ENCODE measurements around the gene PEX10.

DNA sequence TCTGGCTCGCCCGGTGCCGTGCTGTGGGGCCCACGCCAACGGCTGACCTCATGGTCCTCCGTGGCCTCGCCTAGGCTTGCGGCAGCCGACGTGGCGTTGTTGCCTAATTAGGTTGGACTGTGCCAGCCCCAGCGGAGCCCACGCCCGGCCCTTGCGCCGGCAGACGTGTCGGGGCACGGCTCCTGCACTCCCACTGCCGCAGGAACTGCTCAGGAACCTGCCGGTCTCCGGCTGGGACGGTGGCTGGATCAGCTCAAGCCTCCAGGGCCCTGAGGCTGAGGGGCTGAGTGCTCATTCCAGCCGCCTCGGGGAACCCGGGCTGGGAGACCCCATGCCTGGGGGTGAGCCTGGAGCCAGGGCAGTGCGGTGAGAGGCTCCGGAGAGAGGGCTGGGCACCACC is 16.1 kb upstream of the PEX10 start:
- TF ChIP-seq, protein P1, sequence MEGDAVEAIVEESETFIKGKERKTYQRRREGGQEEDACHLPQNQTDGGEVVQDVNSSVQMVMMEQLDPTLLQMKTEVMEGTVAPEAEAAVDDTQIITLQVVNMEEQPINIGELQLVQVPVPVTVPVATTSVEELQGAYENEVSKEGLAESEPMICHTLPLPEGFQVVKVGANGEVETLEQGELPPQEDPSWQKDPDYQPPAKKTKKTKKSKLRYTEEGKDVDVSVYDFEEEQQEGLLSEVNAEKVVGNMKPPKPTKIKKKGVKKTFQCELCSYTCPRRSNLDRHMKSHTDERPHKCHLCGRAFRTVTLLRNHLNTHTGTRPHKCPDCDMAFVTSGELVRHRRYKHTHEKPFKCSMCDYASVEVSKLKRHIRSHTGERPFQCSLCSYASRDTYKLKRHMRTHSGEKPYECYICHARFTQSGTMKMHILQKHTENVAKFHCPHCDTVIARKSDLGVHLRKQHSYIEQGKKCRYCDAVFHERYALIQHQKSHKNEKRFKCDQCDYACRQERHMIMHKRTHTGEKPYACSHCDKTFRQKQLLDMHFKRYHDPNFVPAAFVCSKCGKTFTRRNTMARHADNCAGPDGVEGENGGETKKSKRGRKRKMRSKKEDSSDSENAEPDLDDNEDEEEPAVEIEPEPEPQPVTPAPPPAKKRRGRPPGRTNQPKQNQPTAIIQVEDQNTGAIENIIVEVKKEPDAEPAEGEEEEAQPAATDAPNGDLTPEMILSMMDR (IDR thresholded peaks at IDR 0.05): no peak
- peak in 2 of 4 donors; percentile 55 to 58 for TF ChIP-seq POLR2A (IDR thresholded peaks at IDR 0.05)

All from esophagus squamous epithelium (tissue), 4 donors.